HUDEP-2 (cell line): ENCODE data around the gene RTP2.
A peak's percentile ranks its signal among the peaks of the same experiment; 100 is the strongest.

ENCODE experiments used
- DNase-seq, 76 experiments: peaks; one replicate each; lab custom pipeline; 2025; ENCODE audit not compliant: unreplicated experiment in 76 of 76; lab: John Stamatoyannopoulos, UW

RTP2 gene, protein sequence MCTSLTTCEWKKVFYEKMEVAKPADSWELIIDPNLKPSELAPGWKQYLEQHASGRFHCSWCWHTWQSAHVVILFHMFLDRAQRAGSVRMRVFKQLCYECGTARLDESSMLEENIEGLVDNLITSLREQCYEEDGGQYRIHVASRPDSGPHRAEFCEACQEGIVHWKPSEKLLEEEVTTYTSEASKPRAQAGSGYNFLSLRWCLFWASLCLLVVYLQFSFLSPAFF

DNA sequence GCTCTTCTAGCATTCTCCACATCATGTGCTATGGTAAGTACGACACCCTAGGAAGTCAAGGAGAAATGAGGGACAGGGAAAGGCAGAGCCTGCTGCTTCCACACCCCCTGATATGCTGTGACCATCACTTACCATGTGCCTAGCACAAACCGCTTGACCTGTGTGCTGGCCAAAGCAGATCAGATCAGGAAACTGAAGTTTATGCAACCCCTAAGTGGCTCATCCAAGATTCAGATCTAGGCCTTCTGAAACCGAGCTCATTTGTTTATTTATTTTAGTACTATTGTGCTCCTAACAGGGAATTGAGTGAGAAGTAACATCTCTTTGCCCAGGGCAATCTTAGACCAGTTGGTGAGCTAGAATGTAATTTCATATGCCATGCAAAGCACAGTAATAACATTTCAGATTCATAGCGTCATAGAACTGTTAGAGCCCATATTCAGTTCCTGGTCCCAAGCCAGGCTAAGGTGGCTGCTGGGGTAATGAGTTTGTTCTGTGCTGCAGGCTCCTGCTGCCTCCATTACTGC lies at the start of gene RTP2:
TSS of gene RTP2 (minus strand) at position 51 of the 527 bp plus-strand sequence. CDS start 429 bp downstream, outside the sequence.
- no peak for DNase-seq

DNA sequence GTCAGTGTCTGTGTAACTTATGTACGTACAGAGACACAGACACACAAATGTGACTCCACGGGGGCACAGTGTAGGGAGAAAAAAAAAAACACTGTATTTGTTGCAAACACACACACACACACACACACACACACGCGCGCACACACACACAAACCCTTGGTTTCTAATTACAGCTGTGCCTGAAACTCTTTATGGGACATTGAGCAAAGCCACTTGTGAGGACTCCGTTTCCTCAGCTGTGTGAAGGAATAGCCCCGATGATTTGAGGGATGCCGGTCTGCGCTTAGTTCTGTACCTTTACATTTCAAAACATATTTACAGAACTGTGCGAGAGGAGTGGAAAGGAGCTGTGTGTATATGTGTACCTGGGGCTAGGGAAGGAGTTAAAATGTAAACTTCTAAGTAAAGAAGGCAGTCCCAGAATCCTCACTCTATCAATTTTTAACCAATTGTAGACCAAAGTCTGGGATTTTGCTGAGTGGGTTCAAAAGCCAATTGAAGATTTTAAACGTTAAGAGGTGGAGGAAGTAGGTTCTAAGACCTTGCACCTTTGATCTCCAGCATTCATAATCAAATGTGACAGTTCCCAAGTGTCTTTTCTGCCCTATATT lies 48.3 kb upstream of the RTP2 start:
- DNase-seq = no peak

DNA sequence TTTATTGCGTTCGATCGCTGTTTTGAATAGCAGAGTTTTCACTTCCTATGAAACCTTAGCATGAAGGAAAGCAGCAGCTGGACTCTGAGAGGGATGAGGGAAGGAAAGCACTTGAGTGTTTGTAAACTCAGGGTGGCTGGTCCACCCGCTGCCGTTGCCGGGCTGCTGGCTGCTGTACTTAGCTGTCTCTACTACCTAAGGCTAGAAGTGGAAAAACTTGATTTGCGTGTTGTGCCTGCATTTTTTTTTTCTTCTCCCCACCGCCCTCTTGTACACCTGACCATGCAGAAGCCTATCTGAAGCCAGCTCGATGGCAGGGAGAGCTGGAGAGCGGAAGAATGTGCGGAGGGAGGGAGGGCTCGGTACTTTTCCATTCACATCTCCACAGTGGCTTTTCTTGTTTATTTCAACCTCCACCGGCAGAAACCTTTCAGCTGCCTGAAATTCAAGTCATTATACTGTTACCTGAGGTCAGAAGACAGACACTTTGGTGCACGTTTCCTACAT lies 47.7 kb upstream of the RTP2 start:
- no peak for DNase-seq

DNA sequence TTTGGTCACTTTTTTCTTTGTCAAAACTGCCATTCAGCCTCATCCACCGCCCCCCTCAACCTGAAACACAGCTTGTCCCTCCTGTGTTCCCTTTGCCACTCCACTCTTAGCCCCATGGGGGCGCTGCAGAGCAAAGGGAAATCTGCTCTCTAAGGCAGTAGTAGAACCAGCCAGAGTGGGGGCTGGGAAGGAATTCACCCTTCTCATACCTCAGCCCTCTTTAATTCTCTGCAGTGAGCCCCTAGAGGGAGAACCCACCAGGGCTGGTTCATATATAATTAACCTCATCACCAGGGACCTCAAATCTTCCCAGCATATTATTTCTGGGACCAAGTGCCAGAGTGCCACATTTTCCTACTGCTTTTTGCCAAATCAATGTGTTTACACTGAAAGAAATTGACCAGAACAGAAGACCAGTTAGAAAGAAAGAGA lies 45.7 kb upstream of the RTP2 start:
- peak in 74 of 76 experiments; percentile 6 to 87 (median 67) for DNase-seq

DNA sequence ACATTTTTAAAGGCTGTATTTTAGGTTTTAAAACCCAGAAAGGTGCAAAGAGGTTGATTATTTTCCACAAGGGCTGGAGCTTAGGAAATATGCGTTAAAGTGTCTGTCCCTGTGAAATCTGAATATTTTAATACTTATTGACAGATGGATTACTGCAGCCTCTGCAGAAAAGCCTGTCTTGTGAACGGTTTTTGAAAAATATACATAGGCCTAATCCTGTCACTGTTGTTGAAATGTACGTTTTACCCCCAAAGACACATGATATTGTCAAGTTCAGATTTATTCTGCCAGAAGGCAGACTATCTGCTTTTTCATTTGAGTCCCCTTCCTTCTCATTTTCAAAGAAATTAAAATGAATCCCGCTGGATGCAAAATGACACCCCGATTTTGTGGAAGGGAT lies 45.1 kb upstream of the RTP2 start:
- no peak for DNase-seq

DNA sequence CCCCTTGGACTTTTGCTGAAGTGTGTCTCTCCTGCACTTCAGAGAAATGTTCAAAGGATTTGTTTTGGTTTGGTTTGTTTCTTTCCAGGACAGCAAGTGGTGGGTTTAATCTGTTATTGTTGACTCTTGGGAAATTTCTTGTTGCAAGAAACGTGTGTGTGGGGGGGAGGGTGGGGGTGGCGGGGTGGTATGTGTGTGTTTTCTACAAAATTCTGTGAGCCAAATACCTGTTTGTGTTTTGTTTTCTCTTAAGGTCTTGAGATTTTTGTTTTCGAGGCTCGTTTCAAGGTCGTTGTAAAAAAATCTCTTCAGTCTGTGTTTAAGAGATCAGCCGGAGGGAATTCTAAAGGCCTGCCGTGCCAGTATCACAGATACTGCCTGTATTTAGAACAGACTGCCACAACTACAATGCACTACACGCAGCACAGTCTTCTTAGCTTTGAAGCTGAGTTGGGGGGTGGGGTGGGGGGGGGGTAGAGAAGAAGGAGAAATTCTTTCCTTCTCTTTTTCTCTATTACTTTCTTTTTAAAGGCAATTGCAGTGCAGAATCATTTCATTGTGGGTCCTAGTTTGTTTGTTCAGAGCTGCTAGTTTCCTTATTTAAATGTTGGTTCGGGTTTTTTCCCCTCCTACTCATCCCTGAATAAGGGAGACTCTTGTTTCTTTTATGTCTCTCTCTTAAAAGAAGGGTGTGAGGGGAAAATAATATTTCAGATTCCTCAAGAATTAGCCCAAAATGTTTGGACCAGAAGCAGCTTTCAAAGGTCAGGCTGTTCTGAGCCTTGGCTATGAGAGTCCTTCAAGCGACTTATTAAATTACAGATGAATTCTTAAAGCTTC lies 44.3 kb upstream of the RTP2 start:
- no peak for DNase-seq

DNA sequence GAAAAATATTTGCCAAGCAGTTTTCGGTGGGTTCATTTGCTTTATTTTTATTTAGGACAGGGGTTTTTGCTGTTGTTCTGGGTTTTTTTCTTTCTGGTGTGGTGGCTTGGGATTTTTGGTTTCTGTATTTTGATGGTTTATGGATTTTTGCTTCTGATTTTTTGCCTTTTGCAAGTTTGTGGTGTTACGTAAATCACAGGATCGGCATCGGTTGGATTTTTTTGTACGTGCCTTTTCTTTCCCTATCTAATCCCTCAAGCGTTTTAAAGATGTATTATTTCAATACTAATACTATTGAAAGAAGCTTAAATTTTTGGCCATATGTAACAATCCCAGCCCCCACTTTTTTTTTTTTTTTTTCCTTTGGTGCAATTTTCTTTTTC lies 43.7 kb upstream of the RTP2 start:
- DNase-seq = no peak

DNA sequence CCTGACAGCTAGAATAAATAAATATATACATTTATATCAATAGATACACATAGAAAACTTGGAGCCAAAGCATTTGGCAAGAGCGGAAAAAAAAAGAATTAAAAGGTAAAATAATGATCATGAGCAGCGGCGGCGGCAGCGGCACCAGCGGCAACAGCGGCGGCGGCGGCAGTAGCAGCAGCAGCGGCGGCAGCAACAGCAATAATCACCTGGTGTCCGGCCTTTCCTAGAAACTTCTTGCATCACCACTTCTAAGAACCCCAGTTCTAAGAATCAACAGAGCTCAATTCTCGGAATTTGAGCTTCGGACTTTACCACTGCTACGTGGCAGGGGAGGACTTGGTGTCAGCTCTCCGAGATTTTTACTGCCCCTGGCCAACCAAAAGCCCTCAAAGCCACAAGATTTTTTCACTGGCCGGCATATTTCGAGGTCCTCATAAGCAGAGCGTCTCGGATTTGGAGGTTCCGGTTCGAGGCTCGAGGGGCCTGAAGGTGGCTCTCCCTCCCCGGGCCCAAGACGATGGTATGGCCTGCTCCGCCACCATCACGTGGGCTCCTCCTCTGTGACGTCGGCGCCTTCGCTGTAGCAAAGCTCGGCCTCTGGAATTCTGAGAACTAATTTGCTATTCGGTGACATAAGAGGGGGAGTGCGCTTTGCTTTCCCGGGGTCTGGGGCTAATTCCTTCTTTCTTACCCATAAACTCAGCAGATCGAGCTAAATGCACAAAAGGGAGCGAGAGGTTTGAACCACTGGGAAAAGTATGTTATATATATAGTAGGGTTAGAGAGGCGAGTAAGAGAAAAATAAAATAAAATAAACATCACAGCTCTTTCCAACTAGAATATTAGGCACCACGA lies 43.1 kb upstream of the RTP2 start, which contains the start of gene BCL6:
TSS of gene BCL6 (minus strand) at position 268 of the 858 bp plus-strand sequence. CDS start 11,775 bp downstream, outside the sequence.
- peak; percentile 29 to 97 (median 85) for DNase-seq

DNA sequence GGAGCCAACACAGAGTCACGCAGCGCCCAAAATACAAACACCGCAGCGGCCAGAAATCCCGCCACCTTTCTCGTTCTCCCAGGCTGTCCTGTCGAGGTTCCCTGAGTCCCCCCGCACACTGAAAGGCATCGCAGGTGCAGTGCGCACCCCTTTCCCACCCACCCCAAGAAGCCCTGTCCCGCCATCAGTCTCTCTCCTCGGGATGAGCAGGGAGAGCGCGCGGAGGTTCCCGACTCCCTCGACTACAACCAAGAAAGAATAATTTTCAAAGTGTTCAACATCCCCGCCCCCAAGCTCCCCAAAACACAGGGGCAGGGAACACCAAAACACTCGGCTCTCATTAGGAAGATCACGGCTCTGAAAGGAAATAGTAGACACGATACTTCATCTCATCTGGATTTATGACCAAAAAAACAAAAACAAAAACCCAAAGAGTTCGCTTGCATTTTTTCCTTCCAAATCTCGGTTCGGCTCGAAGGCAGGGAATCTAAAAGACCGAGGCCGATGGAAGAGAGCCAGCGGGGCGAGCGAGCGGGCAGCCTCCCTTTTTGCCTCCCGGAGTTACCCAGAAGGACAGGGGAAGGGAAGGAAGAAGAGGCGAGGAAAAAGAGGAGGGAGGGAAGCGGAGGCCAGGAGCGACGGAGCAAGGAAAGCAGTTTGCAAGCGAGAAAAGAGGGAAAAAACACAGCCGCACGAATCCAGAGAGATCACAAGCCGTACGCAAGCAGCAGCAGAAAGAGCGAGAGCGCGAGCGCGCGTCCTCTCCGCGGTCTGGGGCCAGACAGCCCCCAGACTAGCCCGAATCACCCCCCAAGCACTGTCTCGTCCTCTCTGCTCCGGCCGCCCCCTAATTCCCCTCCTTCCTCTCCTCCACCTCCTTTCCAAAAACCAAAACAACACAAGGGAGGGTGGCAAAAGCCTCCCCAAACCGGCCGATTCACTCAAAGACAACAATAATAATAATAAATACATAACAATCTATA lies 42.1 kb upstream of the RTP2 start:
- DNase-seq = peak in 54 of 76 experiments; percentile 2 to 69 (median 24)

DNA sequence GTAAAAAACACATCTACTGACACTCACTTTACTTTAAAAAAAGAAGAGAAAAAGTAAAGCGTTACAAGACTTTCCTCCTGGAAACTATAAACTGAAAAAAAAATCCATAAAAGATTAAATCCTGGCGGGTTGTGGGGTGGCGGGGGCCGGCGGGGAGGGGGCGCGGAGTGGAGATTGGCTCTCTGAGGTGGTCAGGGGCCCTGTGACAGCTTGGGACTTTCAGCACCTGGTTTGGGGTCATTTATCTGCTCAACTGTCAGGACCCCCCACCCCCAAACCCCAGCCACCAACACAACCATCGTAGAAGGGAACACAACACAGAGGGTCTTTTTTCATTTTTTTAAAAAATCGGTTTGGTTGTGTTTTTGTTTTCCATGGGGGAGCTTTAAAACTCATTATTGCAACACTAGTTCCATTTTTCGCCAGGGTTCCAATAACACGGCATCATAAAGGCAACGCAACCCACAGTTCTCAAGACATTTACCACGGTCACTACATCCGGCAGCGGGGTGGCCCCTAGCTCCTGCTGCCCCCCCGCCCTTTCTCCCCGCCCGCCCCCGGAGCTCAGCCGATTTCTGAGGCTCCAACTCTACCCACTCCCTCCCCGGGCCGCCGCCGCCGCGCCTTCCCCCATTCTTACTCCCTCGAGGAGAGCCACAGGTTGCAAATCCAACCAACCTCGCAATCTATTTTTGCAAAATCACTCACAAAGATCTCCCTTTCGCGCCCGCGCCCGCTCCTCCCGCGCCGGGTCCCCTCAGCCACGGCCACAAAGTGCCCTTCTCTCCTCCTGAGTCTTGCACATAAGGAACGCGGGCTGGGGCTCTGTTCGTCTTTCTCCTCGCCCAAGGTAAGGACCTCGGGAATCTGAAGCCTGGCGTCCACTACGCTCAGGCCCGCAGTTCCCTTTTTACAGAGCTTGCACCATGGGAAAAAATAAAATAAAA lies 41.1 kb upstream of the RTP2 start:
- peak in 27 of 76 experiments; percentile 3 to 55 (median 13) for DNase-seq

DNA sequence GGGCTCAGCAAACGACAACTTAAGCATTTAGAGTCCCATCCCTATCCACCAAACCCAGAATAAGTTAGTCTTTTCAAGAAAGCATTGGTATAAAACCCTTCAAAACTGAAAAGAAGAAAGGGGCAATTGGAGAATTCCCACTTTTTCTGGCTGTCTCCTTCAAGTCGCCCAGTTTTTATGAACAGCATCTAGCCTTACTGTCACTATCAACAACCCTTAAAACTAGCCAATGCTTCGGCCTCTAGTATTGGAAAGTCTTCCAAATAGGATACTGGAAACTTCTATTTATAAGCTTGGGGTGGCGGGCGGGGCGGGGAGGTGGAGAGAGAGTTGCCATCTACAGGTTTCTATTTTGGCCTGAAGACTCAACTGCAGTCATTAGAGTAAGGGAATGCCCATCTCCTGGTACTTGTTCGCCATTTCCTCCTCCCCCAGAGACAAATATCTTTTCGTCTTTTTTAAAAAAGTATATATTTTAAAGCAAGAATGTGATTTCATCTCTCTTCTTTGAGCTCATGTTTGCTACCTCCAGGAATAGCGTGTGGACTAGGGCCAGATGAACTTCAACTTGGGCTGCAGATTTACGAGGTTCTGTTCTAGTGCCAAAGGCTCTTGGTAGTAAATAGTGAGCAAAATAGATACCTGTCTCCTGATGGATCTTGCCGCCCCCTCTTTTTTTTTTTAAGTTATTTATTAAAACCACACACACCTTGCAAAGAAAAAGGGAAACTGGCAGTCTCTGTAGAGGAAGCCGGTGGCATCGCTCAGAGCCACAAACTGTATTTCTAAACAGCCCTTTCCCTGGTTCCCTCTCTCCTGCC lies 40.2 kb upstream of the RTP2 start:
- no peak for DNase-seq

DNA sequence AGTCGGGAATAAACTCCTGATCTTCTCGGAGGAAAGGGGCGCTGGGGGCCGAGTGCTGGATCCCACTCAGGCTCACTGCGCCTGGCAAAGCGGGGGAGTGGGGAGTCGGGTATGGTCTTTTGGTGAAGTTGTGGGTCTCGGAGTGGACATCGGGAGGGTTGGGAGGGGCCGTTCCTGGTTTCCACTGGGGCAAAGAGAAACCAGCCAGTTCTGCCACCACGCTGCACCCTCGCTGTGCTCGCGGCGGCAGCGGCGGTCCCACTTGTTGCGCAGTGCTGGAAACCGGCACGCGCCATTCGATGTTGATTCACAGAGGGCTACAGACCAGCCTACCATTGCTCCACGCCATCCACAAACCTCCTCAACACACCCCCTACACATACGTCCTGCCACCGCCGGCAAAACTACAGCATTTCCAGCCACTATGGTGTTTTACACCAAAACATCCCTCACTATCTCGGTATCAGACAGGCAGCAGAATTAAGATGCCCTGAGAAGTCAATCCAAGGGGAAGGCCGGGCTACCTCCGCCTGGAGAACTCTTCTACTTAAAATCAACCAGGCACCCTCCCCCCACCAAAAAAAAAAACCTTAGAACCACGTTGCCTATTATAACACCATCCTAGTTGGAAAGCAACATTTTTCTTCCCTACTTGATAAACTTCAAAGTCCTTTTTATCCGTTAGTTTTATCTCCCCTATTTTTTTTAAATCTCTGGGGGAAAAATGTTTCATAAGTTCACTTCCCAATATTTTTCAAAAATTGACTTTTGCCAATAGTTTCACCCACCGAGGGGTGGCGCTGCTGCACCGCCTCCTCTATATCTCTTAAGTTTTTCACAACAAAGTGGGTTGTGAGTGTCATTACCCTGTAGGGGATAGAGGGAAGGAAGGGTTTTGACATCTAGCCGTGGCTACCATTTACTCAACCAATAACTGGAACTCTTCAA lies 39.3 kb upstream of the RTP2 start:
- peak in 61 of 76 experiments; percentile 1 to 68 (median 33) for DNase-seq

DNA sequence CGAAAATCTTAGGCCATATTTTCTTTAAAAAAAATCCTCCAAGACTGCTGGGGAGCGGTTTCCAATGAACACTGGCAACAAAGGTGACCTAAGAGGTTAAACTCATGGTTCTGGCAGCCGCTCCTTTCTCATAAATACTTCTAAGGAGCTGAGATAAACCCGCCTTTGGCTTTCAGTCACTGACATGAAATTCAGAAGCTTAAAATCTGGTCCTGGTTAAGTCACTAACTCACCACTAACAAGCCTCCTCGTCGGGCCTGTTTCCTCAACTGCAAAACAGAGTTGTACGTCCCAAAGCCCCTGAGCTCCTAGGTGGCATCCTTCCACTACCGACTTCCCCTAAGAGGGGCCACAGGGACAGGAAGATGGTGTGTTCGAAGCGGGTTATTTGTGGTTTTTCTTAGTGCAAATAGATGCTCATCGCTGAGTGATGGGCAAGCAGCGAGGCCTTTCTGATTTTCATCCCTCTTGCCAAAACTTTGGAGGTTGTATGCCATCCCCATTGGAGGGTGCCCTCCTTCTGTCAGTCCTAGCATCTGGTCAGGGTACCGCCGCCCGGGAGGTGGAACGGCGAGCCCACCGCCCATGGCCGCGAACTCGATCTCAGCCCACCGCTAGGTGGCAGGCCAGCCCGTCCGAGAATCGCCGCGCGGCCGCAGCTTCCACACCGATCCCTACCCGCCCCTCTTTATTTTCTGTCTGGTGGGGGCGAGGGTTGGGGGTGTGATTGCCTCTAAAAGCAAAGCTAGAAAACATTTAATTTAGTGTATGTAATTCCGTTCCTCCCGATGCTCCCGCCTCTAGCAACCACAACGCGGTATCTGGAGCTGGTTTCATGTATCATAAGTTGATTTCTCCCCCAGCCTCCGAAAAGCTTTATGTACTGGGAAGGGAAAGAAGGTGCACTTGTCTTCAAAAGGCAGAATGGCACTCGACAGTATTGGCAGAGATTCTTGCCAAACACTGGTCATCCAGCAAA lies 38.4 kb upstream of the RTP2 start:
- peak in 39 of 76 experiments; percentile 3 to 57 (median 19) for DNase-seq

DNA sequence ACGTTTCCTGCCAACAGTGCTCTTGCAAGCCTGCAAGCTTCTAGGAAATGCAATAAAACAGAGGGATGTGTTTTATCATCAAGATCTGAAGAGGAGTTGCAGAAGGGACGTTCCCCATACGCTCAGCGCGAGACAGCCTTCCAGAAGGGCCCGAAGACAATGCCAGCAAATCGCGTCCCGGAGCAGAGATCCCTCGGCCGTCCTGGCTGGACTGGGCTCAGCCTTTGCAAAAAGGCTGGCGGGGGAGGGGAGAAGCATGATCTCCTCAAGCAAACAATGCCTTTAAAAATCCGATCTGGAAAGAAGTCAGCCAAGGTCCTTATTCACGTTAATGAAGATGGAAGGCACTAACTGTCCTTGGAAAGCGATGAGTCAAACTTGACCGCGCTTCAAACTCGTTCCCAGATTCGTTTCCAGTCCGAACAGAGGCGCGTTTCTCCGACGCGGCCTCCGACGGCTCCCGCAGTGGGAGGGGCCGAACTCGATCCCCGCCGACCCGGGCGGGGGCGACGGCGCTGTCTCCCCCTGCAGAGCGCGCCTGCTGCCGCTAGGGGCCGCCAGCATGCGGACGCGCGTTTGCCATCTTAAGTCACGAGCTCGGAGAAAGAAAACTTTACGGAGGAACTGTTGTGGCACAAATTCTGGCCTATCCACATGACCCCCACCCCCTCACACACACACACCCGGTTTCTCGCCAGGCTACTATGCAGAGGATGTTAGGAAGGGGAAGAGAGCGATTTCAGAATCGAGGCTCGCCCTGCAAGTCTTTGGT lies 37.4 kb upstream of the RTP2 start:
- DNase-seq = peak in 61 of 76 experiments; percentile 0 to 68 (median 35)
